OCI-LY7 (cell line): Measurements from ENCODE around the gene AMIGO2. TPM values are rescaled to one million over a fixed set of nuclear protein-coding genes. Genes with fewer than 3 reads are reported as not detected.

Experiments
- BruUV-seq: library from RNA; stranded (reverse); fragments of 400-500 nt; replicated peaks from 2 replicates; lab custom pipeline; 2021; lab: Mats Ljungman, UMichigan
- CTCF ChIA-PET: fragments of 300-600 bp; sonication (Branson Sonifier 250); formaldehyde crosslinking; loops from one replicate; lab custom pipeline; 2022; ENCODE audit warnings: antibody characterized with exemption; ENCODE audit not compliant: unreplicated experiment; lab: Charles Lee
- POLR2A ChIA-PET: fragments of 300-600 bp; sonication (Branson Sonifier 250); formaldehyde crosslinking; loops from one replicate; lab custom pipeline; 2022; ENCODE audit warnings: antibody characterized with exemption; lab: Charles Lee
- DNase-seq: peaks from one replicate; pipeline ENCODE4 v3.0.0-alpha.2; 2015; ENCODE audit warnings: low spot score
- H2AFZ ChIP-seq: fragments of 200-600 bp; sonication (generic), shearing (Covaris generic); 2 replicates; pipeline ENCODE4 v1.6.1; 2014; ENCODE audit warnings: mild to moderate bottlenecking, antibody characterized with exemption, low read length, moderate library complexity
- H3K27ac ChIP-seq: fragments of 200-600 bp; sonication (generic); 2 replicates; pipeline ENCODE4 v1.5.1; 2014; ENCODE audit warnings: mixed run types, low read depth, mild to moderate bottlenecking, moderate library complexity, low read length, inconsistent platforms; ENCODE audit not compliant: poor library complexity, severe bottlenecking
- H3K36me3 ChIP-seq: fragments of 200-600 bp; sonication (generic); 2 replicates; pipeline ENCODE4 v1.6.1; 2014; ENCODE audit warnings: mild to moderate bottlenecking, antibody characterized with exemption, low read length, moderate library complexity, mixed read lengths; ENCODE audit not compliant: insufficient read depth
- H3K4me1 ChIP-seq: fragments of 200-600 bp; sonication (generic); 2 replicates; pipeline ENCODE4 v1.5.1; 2014; ENCODE audit warnings: mild to moderate bottlenecking, low read length; ENCODE audit not compliant: insufficient read depth, poor library complexity, severe bottlenecking
- H3K4me2 ChIP-seq: fragments of 200-600 bp; sonication (generic); 2 replicates; pipeline ENCODE4 v1.6.1; 2014; ENCODE audit warnings: mild to moderate bottlenecking, low read length
- H3K4me3 ChIP-seq: fragments of 200-600 bp; sonication (generic); 2 replicates; pipeline ENCODE4 v1.5.1; 2014; ENCODE audit warnings: mild to moderate bottlenecking, low read depth, low read length; ENCODE audit not compliant: poor library complexity, severe bottlenecking
- H3K79me2 ChIP-seq: fragments of 200-600 bp; sonication (generic); 2 replicates; pipeline ENCODE4 v1.6.1; 2016; ENCODE audit warnings: low read depth, mild to moderate bottlenecking, low read length, moderate library complexity, mixed read lengths; ENCODE audit not compliant: insufficient read depth
- H3K9me2 ChIP-seq: fragments of 200-600 bp; sonication (generic); 2 replicates; pipeline ENCODE4 v1.6.1; 2016; ENCODE audit warnings: mild to moderate bottlenecking, low read length, mixed read lengths; ENCODE audit not compliant: insufficient read depth
- H3K9me3 ChIP-seq: fragments of 200-600 bp; sonication (generic); 2 replicates; pipeline ENCODE4 v1.6.1; 2014; ENCODE audit warnings: mild to moderate bottlenecking, mixed run types, low read length, mixed read lengths
- H4K20me1 ChIP-seq: fragments of 200-600 bp; sonication (generic); 2 replicates; pipeline ENCODE4 v1.6.1; 2014; ENCODE audit warnings: mild to moderate bottlenecking, antibody characterized with exemption, low read length, moderate library complexity, mixed read lengths; ENCODE audit not compliant: insufficient read depth
- CTCF ChIP-seq: fragments of 200-600 bp; sonication (generic); conservative IDR thresholded peaks from 2 replicates; pipeline ENCODE4 v1.5.1; 2014; ENCODE audit warnings: mild to moderate bottlenecking, antibody characterized with exemption, low read length, moderate library complexity, mixed read lengths
- EZH2phosphoT487 ChIP-seq: fragments of 200-600 bp; sonication (generic); IDR thresholded peaks from 2 replicates; pipeline ENCODE4 v1.6.1; 2018; ENCODE audit warnings: low read depth, borderline replicate concordance, mild to moderate bottlenecking, mixed run types, antibody characterized with exemption, low read length, moderate library complexity, mixed read lengths
- intact Hi-C: fragments of 100-400 bp; cut with micrococcal nuclease; formaldehyde crosslinking; loops from one replicate; pipeline ENCODE4 v1.10.0; 2022; ENCODE audit not compliant: unreplicated experiment
- total RNA-seq, 2 experiments: library from RNA; depleted of rRNA in 1 of 2; stranded (reverse); fragments of >200 nt in 1 of 2; shearing (Covaris generic) in 1 of 2; gene quantifications; 2 replicates each; pipeline ENCODE4 v1.2.3, GENCODE V29; 2014 to 2022

Gene AMIGO2
- total RNA-seq, 2 experiments from 2014 or later: not detected

- DNase-seq: no peak
- Histone ChIP-seq H3K4me2 (no peak overlapping the region), H3K4me1 (no peaks in the 10 kb centered on the region), H3K27ac (no peak overlapping the region), H3K36me3 (no peaks in the 10 kb centered on the region), H3K9me3 (no peaks in the 10 kb centered on the region), H3K79me2 (no peaks in the 10 kb centered on the region), H3K9me2 (no peaks in the 10 kb centered on the region), H2AFZ (no peak overlapping the region), H4K20me1 (no peaks in the 10 kb centered on the region), H3K4me3 (no peak overlapping the region)
- ChIA-PET POLR2A (interaction anchor here (0.6 kb wide), 1 partner anchor 278 kb away, joined by 3 read pairs; no protein-coding TSS in a partner anchor), CTCF (no interaction called here)
- no peak for TF ChIP-seq EZH2phosphoT487
- no peak for TF ChIP-seq CTCF
- BruUV-seq: no TSS peak
- intact Hi-C loops: no loop called here
These were observed 25.1 kb downstream of the AMIGO2 start for GRCh38 chr12:47054659-47055058.

GRCh38 chr12:47053961-47054360 lies 25.8 kb downstream of the AMIGO2 start:
- POLR2A ChIA-PET: interaction anchor here (0.7 to 1.3 kb wide), 2 partner anchors 17 to 19 kb away, joined by 3 to 4 read pairs; no protein-coding TSS in a partner anchor

More at GRCh38 chr12:47053961-47054360, 25.8 kb downstream of the AMIGO2 start:
- H4K20me1 ChIP-seq: no peaks in the 10 kb centered on the region
- intact Hi-C loops: no loop called here
- no peaks in the 10 kb centered on the region for H3K4me1 ChIP-seq
- no peak overlapping the region for H3K4me2 ChIP-seq
- H3K36me3 ChIP-seq: no peaks in the 10 kb centered on the region
- DNase-seq: no peak
- BruUV-seq: no TSS peak
- no peak overlapping the region for H3K4me3 ChIP-seq
- H3K9me2 ChIP-seq: no peaks in the 10 kb centered on the region
- TF ChIP-seq EZH2phosphoT487: no peak
- no peak for TF ChIP-seq CTCF
- no peaks in the 10 kb centered on the region for H3K9me3 ChIP-seq
- no peak overlapping the region for H2AFZ ChIP-seq
- no peak overlapping the region for H3K27ac ChIP-seq
- H3K79me2 ChIP-seq: no peaks in the 10 kb centered on the region
- CTCF ChIA-PET: no interaction called here
